GM23338 (cell line): ENCODE measurements around the gene SND1.

ENCODE experiments used
- EZH2phosphoT487 ChIP-seq: fragments of 200-600 bp; sonication (generic); IDR thresholded peaks from one replicate; pipeline ENCODE4 v1.8.1; 2018; ENCODE audit warnings: antibody characterized with exemption; ENCODE audit not compliant: unreplicated experiment
- POLR2AphosphoS5 ChIP-seq: IDR thresholded peaks from 2 replicates; pipeline ENCODE4 v1.6.1; 2016; ENCODE audit warnings: antibody characterized with exemption, low read depth
- TF ChIP-seq, protein P1 (sequence below), 2 experiments: fragments of 200-600 bp in 1 of 2; sonication (generic) in 1 of 2; conservative IDR thresholded peaks; 2 replicates each; pipeline versions ENCODE4 v1.5.1 to v1.6.1; 2016 to 2017; ENCODE audit warnings: antibody characterized with exemption in 2 of 2, low read depth in 2 of 2, mild to moderate bottlenecking in 2 of 2, moderate library complexity in 1 of 2
- TF ChIP-seq, protein P2 (sequence below): IDR thresholded peaks from one replicate; pipeline ENCODE4 v1.6.1; 2018; ENCODE audit warnings: antibody characterized with exemption; ENCODE audit not compliant: unreplicated experiment

DNA sequence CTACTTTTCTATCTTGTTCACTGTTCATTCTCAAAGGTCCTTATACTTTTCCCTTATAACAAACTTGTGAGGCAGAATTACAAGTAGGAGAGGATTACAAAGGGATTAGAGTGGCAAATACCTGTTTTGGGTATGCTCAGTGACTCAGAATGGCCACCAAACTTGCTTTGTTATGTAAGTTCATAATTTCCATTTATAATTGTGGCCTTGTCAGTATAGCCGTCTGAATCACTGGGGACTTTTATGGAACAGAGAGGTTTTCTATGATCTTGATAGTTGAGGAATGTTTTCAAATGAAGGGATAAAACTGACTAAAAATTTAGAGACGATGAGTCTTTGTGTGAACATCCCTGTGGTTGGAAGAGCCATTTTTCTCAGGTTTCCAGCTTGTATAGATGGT is 116.2 kb downstream of the SND1 start:
- TF ChIP-seq, protein P1, sequence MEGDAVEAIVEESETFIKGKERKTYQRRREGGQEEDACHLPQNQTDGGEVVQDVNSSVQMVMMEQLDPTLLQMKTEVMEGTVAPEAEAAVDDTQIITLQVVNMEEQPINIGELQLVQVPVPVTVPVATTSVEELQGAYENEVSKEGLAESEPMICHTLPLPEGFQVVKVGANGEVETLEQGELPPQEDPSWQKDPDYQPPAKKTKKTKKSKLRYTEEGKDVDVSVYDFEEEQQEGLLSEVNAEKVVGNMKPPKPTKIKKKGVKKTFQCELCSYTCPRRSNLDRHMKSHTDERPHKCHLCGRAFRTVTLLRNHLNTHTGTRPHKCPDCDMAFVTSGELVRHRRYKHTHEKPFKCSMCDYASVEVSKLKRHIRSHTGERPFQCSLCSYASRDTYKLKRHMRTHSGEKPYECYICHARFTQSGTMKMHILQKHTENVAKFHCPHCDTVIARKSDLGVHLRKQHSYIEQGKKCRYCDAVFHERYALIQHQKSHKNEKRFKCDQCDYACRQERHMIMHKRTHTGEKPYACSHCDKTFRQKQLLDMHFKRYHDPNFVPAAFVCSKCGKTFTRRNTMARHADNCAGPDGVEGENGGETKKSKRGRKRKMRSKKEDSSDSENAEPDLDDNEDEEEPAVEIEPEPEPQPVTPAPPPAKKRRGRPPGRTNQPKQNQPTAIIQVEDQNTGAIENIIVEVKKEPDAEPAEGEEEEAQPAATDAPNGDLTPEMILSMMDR (conservative IDR thresholded peaks at IDR 0.05; ENCODE audit: low read depth in 2 of 2) = no peak
- TF ChIP-seq POLR2AphosphoS5 (no peak), EZH2phosphoT487 (no peak)
- TF ChIP-seq, protein P2, sequence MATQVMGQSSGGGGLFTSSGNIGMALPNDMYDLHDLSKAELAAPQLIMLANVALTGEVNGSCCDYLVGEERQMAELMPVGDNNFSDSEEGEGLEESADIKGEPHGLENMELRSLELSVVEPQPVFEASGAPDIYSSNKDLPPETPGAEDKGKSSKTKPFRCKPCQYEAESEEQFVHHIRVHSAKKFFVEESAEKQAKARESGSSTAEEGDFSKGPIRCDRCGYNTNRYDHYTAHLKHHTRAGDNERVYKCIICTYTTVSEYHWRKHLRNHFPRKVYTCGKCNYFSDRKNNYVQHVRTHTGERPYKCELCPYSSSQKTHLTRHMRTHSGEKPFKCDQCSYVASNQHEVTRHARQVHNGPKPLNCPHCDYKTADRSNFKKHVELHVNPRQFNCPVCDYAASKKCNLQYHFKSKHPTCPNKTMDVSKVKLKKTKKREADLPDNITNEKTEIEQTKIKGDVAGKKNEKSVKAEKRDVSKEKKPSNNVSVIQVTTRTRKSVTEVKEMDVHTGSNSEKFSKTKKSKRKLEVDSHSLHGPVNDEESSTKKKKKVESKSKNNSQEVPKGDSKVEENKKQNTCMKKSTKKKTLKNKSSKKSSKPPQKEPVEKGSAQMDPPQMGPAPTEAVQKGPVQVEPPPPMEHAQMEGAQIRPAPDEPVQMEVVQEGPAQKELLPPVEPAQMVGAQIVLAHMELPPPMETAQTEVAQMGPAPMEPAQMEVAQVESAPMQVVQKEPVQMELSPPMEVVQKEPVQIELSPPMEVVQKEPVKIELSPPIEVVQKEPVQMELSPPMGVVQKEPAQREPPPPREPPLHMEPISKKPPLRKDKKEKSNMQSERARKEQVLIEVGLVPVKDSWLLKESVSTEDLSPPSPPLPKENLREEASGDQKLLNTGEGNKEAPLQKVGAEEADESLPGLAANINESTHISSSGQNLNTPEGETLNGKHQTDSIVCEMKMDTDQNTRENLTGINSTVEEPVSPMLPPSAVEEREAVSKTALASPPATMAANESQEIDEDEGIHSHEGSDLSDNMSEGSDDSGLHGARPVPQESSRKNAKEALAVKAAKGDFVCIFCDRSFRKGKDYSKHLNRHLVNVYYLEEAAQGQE = no peak
